KOPT-K1 (cell line): Measurements from ENCODE around the gene MTRF1L.
"Not testable (repeated sequence)": the region's sequence is repeated elsewhere in the genome, so short reads cannot be mapped to it uniquely, and the experiment has no call there.

Experiments
- H3K27ac ChIP-seq: fragments of 200-600 bp; sonication (generic); 2 replicates; pipeline ENCODE4 v1.5.1; 2016; ENCODE audit warnings: antibody characterized with exemption, mild to moderate bottlenecking, low read depth, low read length; ENCODE audit not compliant: poor library complexity, severe bottlenecking
- H3K36me3 ChIP-seq: fragments of 200-600 bp; sonication (generic); 2 replicates; pipeline ENCODE4 v1.5.1; 2017; ENCODE audit warnings: antibody characterized with exemption, mild to moderate bottlenecking, low read length, moderate library complexity; ENCODE audit not compliant: insufficient read depth
- H3K9me3 ChIP-seq: fragments of 200-600 bp; sonication (generic); 2 replicates; pipeline ENCODE4 v1.5.1; 2017; ENCODE audit warnings: antibody characterized with exemption, low read length, mild to moderate bottlenecking; ENCODE audit not compliant: insufficient read depth, poor library complexity, severe bottlenecking

The MTRF1L gene

DNA sequence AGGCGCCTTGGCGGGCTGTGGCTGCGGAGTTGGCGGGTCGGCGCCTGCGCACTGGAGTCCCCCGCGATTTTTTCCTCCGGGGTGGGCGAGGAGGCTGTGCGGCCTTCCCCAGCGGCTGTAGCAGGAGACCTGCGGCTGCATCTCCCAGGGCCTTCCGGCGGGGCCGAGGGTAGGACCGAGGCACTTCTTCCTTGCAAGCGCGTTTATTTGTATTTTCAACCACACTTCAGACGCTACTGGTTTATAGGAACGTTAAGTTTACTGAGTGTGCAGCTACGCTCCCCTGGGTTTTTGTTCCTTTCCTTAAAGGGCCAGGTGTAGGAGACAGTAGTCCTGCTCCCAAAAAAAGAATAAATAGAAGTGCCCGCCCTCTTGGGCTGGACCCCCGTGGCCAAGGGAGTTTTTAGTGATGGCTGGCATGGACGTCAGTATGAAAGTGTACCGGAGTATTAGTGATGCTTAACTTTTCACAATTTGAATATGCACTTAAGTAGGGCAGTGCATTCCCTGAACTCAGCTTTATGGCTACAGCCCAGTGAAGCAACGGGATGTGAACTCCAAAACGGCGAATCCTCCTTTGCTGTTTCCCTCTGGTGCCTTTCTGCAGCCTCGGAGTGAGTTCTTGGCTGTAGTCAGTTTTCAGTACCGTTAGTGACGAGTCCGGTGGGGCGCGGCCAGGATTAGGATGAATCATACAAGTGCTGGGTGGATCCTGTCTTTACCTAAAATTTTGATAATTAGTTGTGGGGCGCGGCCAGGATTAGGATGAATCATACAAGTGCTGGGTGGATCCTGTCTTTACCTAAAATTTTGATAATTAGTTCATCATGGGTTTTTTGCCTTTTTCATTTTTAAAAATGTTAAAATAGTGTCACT, 18.6 kb downstream of the MTRF1L start:
- Histone ChIP-seq H3K27ac (peak overlapping the region; percentile 96), H3K36me3 (peaks cover 46% of the 10 kb centered on the region), H3K9me3 (no peaks in the 10 kb centered on the region)

- H3K9me3 ChIP-seq: no peaks in the 10 kb centered on the region
- peak within 1 kb of the TSS; percentile 96 for H3K27ac ChIP-seq
- H3K36me3 ChIP-seq: peaks cover 54% of the 10 kb centered on the region
Measured at GRCh38 chr6:152982904-152983636, 19.4 kb downstream of the MTRF1L start, which contains the start of gene FBXO5. TSS of gene FBXO5 (minus strand) at chr6:152983041. CDS start at chr6:152982959, 82 bp downstream.

DNA sequence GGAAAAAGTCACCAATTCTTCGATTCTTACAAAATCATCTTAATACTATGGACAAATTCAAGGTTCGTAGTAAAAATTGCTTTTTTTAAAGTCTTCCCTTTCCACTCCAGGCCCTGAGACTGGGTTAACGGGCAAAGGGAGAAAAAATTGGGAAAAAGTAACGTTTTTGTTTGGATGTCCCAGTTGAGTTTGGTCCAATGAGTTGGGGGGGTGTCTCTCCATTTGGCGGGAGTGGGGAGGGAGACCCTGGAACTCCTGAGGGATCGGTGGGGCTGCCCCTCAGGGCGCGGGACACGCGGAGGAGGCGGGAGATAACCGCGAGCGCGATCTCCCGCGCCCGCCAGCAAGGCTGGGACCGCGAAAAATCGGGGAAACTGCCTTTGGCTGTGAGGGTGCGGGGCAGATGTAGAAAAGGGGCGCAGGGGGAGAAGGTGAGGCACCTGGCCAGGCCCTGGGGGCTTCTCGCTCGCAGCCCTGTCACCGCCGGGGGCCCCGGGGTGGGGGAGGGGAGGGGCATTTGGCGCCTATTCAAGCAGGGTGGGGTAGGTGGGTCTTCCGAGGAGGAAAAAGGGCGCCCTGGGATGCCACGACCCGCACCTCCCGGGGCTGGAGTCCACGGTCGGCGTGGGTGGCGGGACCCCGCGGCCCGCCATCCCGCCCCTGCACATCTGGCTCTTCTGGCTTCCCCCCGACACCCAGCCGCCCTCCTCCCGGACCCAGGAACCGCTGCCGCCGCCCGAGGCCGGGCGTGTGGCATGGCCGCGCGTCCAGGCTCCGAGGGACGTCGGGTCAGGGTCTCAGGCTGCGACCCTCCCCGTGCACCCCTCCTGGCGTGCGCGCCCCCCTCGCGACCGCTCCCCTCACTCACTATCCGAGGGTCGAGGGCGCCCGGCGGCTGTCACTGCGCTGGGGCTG, 20.3 kb downstream of the MTRF1L start:
- Histone ChIP-seq H3K9me3 (no peaks in the 10 kb centered on the region), H3K27ac (peak overlapping the region; percentile 96), H3K36me3 (peaks cover 62% of the 10 kb centered on the region)

DNA sequence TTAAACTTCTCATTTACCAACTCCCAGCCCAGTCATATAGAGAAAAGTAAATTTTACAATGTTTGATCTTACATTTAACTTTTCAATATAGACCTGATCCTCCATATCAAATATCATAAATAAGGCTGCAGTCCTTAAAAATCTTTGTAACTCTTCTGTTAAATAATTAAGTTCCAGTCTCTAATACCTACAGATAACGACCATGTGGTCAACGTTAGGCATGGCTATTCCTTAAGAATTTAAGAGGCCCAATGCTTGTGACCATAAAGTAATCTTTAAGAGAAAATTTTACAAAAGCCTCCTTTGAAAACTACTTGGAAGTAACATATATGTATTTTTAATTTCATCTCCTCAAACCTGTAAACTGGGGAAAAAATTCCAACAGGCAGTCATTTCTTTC, 21.3 kb downstream of the MTRF1L start:
- no peaks in the 10 kb centered on the region for H3K9me3 ChIP-seq
- peaks cover 63% of the 10 kb centered on the region for H3K36me3 ChIP-seq
- H3K27ac ChIP-seq: peak overlapping the region; percentile 96

- H3K9me3 ChIP-seq: no peaks in the 10 kb centered on the region
- H3K36me3 ChIP-seq: peaks cover 63% of the 10 kb centered on the region
- H3K27ac ChIP-seq: peak overlapping the region; percentile 96
Measured at GRCh38 chr6:152980656-152981055, 21.9 kb downstream of the MTRF1L start.

DNA sequence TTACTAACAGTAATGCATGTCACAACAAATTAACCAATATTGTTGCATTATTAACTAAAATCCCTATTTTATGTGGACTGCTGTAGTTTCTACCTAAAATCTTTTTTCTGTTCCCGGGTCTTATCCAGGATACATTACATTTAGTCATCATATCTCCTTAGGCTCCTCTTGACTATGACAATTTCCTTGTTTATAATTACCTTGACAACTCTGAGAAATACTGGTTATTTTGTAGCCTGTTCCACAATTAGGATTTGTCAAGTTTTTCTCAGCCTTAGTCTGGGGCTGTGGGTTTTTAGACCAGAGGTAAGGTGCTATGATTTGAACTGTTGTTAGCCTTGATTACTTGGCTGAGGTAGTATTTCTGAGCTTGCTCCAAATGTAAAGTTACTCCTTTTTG, 23.4 kb downstream of the MTRF1L start:
- Histone ChIP-seq H3K36me3 (peaks cover 71% of the 10 kb centered on the region), H3K27ac (no peak overlapping the region), H3K9me3 (no peaks in the 10 kb centered on the region)

DNA sequence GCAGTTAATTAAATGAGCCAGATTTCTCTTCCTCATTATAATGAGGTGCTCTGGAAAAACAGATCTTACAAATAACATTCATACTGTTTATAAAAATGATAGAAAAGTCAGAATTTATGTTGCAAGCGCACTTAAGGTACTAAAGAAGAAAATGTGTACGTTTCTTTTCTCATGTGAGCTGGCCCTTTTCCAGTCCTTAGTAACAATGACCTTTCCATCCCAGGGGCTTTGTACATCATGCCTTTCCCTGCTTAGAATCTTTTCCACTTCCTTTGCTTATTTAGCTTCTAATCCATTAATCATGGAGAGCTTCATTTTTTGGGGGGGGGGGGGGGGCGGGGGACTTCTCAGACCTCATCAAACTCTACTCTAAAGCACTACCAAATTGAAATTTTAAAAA, 24.5 kb downstream of the MTRF1L start:
- no peak overlapping the region for H3K27ac ChIP-seq
- no peaks in the 10 kb centered on the region for H3K9me3 ChIP-seq
- H3K36me3 ChIP-seq: peaks cover 81% of the 10 kb centered on the region

DNA sequence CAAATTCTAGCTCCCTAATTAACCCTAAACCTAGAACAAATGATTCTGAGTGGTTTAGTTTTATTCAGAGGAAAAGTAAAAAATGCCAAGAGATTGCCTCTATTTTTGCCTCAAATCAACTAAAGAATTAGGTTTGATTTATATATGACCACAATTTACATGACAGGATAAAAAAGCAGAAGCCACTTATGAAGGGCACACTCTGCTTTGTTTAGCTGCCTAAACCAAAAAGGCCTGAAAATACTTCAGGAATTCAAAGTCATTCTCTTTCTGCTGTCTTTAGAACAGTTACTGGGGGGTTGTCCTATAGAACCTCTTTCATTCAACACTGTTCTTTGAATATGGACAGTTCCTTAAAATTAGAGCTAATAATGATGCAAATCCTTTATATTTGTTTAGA, 25.0 kb downstream of the MTRF1L start:
- Histone ChIP-seq H3K9me3 (no peaks in the 10 kb centered on the region), H3K36me3 (peaks cover 86% of the 10 kb centered on the region), H3K27ac (no peak overlapping the region)

GRCh38 chr6:152976749-152977148, 25.8 kb downstream of the MTRF1L start:
- Histone ChIP-seq H3K36me3 (peaks cover 94% of the 10 kb centered on the region), H3K27ac (no peak overlapping the region), H3K9me3 (no peaks in the 10 kb centered on the region)

DNA sequence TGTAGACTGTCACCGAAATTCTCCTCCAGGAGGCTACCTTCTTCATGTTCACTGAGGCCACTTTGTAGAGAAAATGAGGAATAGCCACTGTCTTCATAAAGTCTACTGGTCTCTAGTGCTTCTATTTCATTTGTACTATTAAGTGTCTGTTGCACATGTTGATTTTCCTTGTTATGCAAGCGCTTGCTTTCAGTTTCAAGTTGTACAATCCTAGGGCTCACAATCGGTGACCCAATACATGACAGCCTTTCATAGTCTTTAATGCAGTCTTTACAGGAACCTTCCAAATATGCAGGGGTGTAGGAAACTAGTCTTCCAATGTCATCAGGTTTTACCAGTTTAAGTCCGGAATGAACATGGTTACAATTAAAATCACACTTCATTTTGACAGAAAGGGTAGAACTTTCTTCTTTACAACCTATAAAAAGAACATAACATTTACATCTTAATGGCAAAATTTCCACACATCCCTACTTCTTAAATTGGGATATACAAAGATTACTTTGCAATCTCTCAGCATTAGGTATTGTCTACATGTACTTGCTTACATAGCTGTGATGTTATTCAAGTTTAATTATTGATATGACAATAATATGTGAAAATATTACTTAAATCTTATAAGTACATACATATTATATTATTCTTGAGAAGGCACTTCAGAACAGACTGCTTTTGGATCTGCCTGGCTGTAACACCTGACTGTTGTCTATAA, 27.1 kb downstream of the MTRF1L start:
- Histone ChIP-seq H3K36me3 (peaks cover 100% of the 10 kb centered on the region), H3K9me3 (no peaks in the 10 kb centered on the region), H3K27ac (no peak overlapping the region)

- peaks cover 7% of the 10 kb centered on the region for H3K9me3 ChIP-seq
- no peak overlapping the region for H3K27ac ChIP-seq
- peaks cover 99% of the 10 kb centered on the region for H3K36me3 ChIP-seq
Measured at GRCh38 chr6:152973916-152974315, 28.6 kb downstream of the MTRF1L start.

GRCh38 chr6:152969688-152970418, 32.7 kb downstream of the MTRF1L start:
- H3K9me3 ChIP-seq: peaks cover 7% of the 10 kb centered on the region
- H3K27ac ChIP-seq: no peak overlapping the region
- H3K36me3 ChIP-seq: peaks cover 58% of the 10 kb centered on the region

DNA sequence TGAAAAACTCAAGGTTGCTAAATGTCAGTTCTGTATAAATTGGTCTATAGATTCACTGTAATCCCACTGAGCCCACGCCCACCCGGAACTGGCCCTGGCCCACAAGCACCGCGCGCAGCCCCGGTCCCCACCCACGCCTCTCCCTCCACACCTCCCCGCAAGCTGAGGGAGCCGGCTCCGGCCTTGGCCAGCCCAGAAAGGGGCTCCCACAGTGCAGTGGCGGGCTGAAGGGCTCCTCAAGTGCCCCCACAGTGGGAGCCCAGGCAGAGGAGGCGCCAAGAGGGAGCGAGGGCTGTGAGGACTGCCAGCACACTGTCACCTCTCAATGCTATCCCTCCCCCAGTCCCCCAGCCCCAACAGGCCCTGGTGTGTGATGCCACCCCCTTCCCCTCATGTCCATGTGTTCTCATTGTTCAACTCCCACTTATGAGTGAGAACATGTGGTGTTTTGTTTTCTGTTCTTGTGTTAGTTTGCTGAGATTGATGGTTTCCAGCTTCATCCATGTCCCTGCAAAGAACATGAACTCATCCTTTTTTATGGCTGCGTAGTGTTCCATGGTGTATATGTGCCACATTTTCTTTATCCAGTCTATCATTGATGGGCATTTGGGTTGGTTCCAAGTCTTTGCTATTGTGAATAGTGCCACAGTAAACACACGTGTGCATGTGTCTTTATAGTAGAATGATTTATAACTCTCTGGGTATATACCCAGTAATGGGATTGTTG, 36.2 kb downstream of the MTRF1L start:
- peaks cover 23% of the 10 kb centered on the region for H3K36me3 ChIP-seq
- H3K27ac ChIP-seq: not testable (repeated sequence)

More for the DNA sequence above, 36.2 kb downstream of the MTRF1L start:
- H3K9me3 ChIP-seq: not testable (repeated sequence)
